NCI-H2196 (cell line): ENCODE data around the gene MRPL46.

Experiments used
- DNase-seq: peaks from one replicate; lab custom pipeline; 2025; ENCODE audit not compliant: unreplicated experiment; lab: John Stamatoyannopoulos, UW

Gene MRPL46

DNA sequence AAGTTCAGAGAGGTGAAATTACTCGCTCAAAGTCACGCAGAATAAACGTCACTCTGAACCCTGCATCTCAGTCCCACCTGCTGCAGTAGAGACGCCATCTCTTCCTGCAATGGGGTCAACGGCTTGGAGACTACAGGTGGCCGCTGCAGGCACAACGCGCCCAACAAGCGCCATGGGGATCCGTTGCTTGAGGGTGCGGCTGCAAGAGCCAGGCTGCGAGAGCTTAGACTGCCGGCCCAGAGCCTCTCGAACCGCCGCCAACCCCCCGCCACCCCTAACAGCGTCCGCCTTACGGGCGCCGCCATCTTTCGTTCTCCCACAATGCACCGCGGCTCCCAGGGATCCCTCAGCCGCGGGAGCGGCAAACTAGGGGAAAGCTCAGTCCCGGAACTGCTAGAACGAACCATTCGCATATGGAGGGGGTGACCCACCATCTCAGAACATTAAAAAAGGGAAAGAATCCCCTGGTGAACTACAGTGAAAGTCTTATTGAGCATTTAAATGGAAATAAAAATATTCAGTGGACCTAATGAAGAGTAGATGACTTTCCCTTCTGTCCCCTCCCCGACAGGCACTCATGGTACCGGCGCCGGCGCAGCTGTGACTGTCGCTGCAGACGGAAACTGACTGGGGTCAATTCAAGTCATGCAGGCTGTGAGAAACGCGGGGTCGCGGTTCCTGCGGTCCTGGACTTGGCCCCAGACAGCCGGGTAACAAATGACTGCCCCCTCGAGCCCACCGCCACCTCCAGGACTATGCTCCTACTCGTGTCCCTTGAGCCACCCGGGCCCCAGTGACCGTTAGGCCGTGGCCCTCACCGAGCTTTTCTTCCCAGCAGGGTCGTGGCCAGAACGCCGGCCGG is at the start of gene MRPL46, which contains the start of gene MRPS11:
Gene MRPL46 (minus strand): TSS at position 316 of the 862 bp plus-strand sequence. CDS start 11 bp downstream, at position 305.
Gene MRPS11 (plus strand): TSS at position 636 of the 862 bp plus-strand sequence. CDS start 10 bp downstream, at position 646.
- DNase-seq = peak; percentile 82

DNA sequence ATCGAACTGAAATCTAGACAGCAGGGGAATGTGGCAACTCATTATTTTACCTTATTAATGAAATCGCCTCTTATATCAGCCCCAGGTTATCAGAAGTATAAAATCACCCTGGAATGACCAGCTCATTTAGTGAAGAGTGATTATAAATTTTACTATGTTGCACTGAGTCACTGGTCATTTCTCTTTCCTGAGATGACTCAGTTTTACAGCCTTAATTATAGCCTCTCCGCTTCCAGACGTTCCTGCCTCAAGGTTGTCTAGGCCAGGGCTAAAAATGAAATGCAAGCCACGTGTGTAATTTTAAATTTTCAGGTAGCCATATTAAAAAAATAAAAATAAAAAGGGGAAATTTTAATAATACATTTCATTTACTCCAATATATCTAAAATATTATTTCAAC is 46.0 kb upstream of the MRPL46 start:
- DNase-seq = no peak

- no peak for DNase-seq
These were observed 45.4 kb upstream of the MRPL46 start for GRCh38 chr15:88512601-88513000.

- DNase-seq = no peak
These were observed 44.9 kb upstream of the MRPL46 start for GRCh38 chr15:88512078-88512477.

DNA sequence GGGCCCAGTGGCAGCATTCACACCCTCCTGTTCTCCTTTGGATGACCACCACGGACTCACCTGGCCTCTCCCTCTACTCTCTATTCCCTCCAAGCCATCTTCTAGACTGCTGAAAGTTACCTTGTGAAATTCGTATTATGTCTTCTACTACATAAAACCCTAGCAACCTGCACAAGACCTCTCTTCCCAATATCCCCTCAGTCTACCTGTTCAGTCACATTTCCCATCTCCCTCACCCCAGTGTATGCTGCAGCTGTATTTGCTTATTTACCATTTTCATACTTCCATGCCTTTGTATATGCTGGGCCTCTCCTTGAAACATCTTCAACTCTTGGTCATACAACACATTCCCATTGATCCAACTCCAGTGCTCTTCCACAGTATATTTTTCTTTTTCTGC is 44.0 kb upstream of the MRPL46 start:
- DNase-seq = no peak

DNA sequence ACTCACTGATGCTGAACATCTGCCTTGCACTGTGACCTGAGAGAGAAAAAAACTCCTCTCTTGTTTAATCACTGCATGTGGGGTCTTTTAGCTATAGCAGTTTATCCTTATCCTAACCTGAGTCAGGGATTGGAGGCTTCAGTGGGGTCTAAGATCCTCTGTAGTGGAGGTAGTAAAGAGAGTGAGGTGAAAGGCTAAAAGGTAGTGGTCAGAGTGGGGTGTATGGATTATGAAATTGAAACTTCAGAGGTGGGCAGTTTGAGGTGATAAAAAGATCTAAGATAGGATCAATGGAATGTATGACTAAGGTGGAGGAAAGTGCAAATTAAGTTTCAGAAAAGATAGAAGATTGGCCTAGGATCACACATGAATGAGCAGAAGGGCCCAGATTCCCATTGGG is 42.8 kb upstream of the MRPL46 start:
- no peak for DNase-seq

DNA sequence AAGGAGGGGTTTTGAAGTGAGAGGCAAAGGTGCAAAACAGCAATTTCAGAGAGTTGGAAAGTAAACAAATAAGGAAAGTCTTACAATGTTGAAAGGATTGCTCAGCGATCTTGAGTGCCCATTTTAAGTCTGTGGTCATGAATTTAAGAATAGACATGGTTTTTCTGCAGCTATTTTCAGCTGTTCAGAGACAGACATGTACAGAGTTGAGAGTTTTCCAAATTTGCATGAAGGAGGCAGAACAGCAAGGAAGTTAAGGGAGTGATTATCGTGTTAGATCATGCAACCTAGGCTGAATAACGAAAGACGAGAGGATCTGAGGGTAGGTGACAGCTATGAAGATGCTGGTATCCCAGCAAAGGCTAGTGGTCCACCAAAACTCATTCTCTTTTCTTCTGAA is 42.1 kb upstream of the MRPL46 start:
- no peak for DNase-seq

DNA sequence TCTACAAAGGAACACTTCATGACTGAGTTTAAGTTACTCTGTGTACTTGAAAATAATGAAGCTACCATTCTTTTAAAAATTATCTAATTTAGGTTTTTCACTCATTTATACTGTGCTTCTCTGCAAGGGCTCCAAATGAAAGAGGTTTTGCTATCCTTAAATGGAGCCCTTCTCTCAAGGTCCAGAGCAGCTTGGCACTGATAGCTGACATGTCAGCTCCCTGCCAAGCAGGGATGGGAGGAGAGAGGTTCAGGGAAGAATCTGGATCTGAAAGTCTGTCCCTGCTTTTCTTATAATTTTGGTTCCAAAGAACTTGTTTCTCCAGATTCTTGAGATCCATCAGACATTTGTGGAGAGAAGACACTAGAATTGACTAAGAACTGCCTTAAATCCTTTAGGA is 39.4 kb upstream of the MRPL46 start:
- no peak for DNase-seq

- no peak for DNase-seq
These were observed 38.5 kb upstream of the MRPL46 start for GRCh38 chr15:88505721-88506120.

DNA sequence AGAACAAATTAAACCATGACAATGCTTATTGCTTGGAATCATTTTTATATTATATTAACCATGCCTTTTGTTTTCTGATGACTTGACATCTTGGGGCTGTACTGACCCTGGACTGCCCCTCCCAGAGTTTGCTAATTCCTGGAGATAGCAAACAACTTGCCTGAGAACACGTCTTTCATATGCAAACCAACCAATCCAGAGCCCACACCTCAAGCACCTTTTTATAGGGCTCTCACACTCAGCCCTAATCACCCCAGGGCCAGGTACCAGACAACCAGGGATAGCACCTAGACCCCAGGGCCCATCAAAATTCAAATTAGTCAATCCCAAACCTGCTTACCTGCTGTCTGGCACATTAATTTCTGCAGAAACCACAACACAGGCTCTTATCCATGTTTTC is 37.3 kb upstream of the MRPL46 start:
- DNase-seq = no peak

DNA sequence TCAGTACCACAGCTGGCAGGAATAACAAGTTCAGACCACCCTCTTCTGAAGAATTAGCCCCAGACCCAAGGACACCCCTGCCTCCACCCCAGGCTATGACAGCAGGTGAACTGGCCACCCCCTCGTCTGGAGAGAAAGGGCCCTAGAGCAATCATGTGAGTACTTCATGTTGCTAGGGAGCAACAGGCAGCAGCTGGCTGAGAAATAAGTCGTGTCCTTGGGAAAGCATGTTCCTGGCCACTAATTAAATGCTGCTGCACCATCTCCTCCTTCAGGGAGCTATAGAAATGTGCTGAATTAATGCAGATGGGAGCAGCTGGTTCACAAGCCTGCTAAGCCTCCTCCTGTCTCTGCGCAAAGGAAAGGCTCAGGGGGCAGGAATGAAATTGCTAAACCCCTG is 31.8 kb upstream of the MRPL46 start:
- peak; percentile 4 for DNase-seq

- DNase-seq = no peak
These were observed 30.0 kb upstream of the MRPL46 start for GRCh38 chr15:88497109-88497765.

- no peak for DNase-seq
These were observed 26.7 kb upstream of the MRPL46 start for GRCh38 chr15:88493844-88494243.

DNA sequence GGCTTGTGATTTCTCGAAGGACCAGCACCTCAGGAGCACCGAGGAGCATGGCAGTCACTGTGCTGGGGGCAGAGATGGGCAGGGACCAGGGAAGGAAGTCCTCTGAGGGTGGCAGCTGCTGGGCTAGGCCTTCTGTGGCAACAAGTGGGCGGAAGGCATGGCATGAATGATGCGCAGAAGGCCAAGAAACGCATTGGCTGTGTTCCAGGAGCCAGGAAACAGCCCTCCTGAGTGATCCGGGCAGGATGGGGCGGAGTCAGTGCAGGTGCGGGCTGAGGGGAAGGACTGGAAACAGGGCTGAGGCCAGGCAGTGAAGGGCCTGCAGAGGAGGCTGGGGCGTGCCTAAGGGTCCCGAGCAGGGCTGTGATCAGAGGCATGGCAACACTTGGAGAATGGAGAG is 24.0 kb upstream of the MRPL46 start:
- peak; percentile 3 for DNase-seq

- no peak for DNase-seq
These were observed 22.8 kb upstream of the MRPL46 start for GRCh38 chr15:88490036-88490435.

DNA sequence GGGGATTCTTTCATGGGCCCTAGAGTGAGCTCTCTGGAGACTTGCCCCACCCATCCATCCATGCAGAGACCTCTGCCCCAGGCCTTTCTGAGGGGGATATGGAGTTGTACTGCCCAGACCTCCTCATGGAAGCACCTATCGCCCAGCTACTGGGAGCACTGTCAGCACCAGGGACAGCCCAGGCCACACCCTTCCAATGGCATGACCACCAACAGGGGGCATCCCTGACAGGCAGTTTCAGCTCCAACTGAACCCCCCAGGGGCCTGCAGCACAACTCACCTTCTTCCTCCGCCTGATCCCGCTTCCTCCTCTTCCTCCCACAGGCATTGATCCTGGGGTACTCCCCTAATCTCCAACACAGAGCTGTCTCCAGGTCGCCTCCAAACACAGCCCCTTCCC is 22.1 kb upstream of the MRPL46 start:
- DNase-seq = no peak

GRCh38 chr15:88487796-88488523 is 20.8 kb upstream of the MRPL46 start:
- no peak for DNase-seq

- no peak for DNase-seq
These were observed 20.1 kb upstream of the MRPL46 start for GRCh38 chr15:88487178-88487795.

GRCh38 chr15:88484682-88485331 is 17.6 kb upstream of the MRPL46 start:
- DNase-seq = no peak

DNA sequence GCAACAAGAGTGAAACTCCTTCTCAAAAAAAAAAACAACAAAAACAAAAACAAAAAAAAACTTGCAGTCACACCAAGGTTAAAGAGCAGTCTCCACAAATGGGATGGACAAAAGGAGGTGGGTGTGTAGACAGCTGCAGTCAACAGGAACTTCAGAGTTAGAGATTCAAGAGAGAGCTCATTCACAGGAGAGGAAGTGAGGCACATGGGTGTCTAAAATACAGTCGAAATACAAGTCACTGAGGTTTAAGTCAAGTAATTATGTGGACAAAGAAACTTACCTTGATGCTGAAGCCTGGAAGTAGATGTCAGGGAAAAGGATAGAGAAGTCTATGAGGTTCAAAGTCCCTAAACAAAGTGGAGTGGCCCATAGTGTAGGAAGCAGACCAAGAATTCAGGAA is 15.1 kb upstream of the MRPL46 start:
- DNase-seq = no peak

- DNase-seq = peak; percentile 2
These were observed 13.8 kb upstream of the MRPL46 start for GRCh38 chr15:88480981-88481380.
